NCI-H460 (cell line): Measurements from ENCODE around the gene NCOA3. TPM values are rescaled to one million over a fixed set of nuclear protein-coding genes. Genes with fewer than 3 reads are reported as not detected.

Source experiments
- DNase-seq: peaks from one replicate; pipeline ENCODE4 v3.0.0-alpha.2; 2016; ENCODE audit warnings: low read depth; ENCODE audit errors: extremely low read depth
- total RNA-seq: library from RNA; depleted of rRNA; stranded (reverse); fragments of >200 nt; shearing (Covaris generic); gene quantifications from 2 replicates; pipeline ENCODE4 v1.2.3, GENCODE V29; 2014

The NCOA3 gene
- total RNA-seq, 1 experiment from 2014 or later = 58.1 TPM

- DNase-seq = no peak
Measured at GRCh38 chr20:47673671-47673955, 171.9 kb downstream of the NCOA3 start.

GRCh38 chr20:47674145-47674544 lies 172.5 kb downstream of the NCOA3 start:
- DNase-seq = no peak

- DNase-seq = no peak
Measured at GRCh38 chr20:47674686-47675085, 173.0 kb downstream of the NCOA3 start.

- no peak for DNase-seq
Measured at GRCh38 chr20:47675190-47676142, 173.8 kb downstream of the NCOA3 start.

- DNase-seq = no peak
Measured at GRCh38 chr20:47676219-47676721, 174.6 kb downstream of the NCOA3 start.

- no peak for DNase-seq
Measured at GRCh38 chr20:47676912-47677634, 175.4 kb downstream of the NCOA3 start.

- DNase-seq = peak; percentile 30
Measured at GRCh38 chr20:47677635-47678453, 176.2 kb downstream of the NCOA3 start.

GRCh38 chr20:47678536-47678935 lies 176.8 kb downstream of the NCOA3 start:
- DNase-seq = no peak

- no peak for DNase-seq
Measured at GRCh38 chr20:47679462-47679861, 177.8 kb downstream of the NCOA3 start.

- no peak for DNase-seq
Measured at GRCh38 chr20:47680804-47681529, 179.3 kb downstream of the NCOA3 start.

GRCh38 chr20:47682028-47682783 lies 180.5 kb downstream of the NCOA3 start:
- DNase-seq = peak; percentile 24

- DNase-seq = no peak
Measured at GRCh38 chr20:47682916-47683315, 181.2 kb downstream of the NCOA3 start.

GRCh38 chr20:47684306-47685080 lies 182.8 kb downstream of the NCOA3 start:
- DNase-seq = no peak

- DNase-seq = no peak
Measured at GRCh38 chr20:47686545-47686944, 184.9 kb downstream of the NCOA3 start.

GRCh38 chr20:47687095-47687987 lies 185.7 kb downstream of the NCOA3 start:
- DNase-seq = no peak

- DNase-seq = no peak
Measured at GRCh38 chr20:47688385-47689381, 187.0 kb downstream of the NCOA3 start.
